Measurements from ENCODE around the gene FUS.
"Not testable (repeated sequence)": the region's sequence is repeated elsewhere in the genome, so short reads cannot be mapped to it uniquely, and the experiment has no call there.

Gene FUS

DNA sequence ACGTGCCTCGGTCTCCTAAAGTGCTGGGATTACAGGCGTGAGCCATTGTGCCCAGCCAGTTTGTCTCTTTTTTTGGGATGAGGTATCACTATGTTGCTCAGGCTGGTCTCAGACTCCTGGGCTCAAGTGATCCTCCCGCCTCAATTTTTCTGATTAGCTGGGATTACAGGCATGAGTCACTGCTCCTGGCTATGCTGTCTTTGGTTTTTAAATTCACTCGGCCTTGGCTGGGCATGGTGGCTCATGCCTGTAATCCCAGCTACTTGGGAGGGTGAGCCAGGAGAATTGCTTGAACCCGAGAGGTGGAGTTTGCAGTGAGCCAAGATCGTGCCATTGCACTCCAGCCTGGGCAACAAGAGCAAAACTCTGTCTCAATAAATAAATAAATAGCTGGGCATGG is 35.5 kb upstream of the FUS start:
- not testable (repeated sequence) for DNase-seq

GRCh38 chr16:31145398-31145990 is 34.4 kb upstream of the FUS start:
- no peak for DNase-seq

DNA sequence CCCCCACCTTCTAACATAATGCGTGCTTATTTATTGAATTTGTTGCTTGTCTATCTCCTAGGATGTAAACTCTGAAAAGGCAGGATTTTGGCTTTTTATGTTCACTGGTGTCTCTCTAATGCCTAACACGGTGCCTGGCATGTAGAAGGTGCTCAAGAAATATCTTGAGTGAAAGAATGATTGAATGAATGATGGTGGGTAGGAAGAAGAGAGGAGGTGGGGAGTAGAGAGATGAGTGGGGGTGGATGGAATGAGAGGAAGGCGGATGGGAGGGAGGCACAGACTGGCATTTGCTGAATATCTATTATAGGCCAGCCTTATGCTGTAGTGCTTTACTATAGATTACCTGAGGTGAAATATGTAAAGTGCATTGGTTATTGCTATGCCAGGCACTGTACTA is 32.4 kb upstream of the FUS start:
- DNase-seq = no peak

GRCh38 chr16:31148281-31148728 is 31.6 kb upstream of the FUS start:
- peak; percentile 22 for DNase-seq

GRCh38 chr16:31148896-31149295 is 31.0 kb upstream of the FUS start:
- peak; percentile 19 for DNase-seq

- DNase-seq = no peak
Observed at GRCh38 chr16:31149332-31149731, 30.6 kb upstream of the FUS start.

DNA sequence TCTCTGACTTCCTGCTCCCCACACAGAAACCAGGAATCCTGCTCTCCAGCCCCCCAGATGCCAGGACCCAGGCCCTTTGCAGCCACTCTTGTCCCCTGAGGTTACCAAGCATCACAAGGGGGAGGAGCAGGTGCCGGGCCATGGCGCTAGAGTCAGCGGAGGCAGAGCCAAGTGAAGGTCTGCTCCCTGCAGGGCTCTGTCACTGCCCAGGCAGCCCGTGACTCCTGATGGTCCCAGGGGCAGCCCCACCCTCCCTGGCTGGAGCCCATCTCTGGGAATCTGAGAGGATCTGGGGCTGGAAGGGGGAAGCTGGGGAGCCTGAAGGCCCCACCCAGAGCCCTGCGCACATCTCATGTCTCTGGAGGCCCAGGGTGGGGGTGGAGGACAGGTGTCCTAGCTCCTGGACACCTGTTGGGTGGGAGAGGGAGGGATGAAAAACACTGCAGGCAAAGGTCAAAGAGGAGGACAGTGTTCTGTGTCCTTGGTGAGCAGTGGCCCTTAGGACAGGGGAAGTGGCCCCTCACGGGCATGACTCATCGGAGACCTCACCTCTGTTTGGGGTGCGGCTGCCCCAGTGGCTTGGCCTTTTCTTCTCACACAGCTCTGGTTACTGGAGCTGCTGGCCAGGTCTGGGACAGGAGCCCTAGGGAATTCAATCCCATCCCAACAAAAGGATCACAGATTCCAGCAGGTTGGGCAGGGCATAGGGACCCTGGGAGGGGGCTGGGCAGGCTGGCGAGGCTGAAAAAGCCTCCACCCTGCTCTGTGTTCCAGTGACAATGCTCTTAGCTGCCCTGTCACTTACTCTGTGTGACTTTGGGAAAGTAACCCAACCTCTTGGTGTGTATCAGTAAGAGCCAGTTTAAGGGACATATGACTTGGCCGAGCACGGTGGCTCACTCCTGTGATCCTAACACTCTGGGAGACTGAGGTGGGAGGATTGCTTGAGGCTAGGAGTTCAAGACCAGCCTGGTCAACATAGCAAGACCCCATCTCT is 29.7 kb upstream of the FUS start, which contains the start of gene PRSS36:
Gene PRSS36, minus strand, starts transcription at position 173 of the 997 bp plus-strand sequence. Its CDS starts 31 bp downstream, at position 142.
- no peak for DNase-seq

- DNase-seq = not testable (repeated sequence)
Observed at GRCh38 chr16:31150976-31151375, 29.0 kb upstream of the FUS start.

DNA sequence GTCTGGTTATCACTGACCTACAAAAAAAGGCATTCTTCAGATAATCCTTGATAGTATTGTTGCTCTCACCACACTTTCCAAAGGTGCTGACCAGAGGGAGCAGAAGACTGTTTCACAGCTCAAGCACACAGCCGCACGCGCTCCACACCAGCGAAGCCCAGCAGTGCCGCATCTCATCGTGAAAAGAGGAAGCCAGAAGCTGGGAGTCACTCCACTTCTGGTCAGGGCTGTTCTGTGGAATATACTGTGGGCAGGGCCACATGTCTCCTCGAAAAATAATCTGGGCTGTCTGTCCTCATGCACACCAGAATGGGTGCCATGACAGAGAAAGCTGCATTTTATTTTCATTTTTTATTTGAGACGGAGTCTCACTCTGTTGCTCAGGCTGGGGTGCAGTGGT is 22.8 kb upstream of the FUS start:
- no peak for DNase-seq

- DNase-seq = no peak
Observed at GRCh38 chr16:31167315-31167714, 12.6 kb upstream of the FUS start.

DNA sequence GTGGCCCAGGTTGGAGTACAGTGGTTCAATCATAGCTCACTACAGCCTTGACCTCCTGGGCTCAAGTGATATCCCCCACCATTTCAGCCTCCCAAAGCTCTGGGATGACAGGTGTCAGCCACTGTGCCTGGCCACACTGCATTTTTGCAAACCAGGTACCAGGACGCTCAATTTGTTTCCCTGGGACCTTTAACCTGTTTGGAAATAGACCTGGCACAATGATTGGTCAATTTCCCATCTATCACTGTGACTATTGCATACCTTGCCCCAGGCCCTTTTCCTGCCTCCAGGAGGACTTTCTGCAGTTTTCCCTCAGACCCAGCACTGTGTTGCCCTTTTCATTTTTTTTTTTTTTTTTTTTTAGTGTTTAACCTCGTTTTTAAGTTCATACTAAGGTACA is 11.1 kb upstream of the FUS start:
- no peak for DNase-seq

GRCh38 chr16:31170048-31170447 is 9.9 kb upstream of the FUS start:
- not testable (repeated sequence) for DNase-seq

DNA sequence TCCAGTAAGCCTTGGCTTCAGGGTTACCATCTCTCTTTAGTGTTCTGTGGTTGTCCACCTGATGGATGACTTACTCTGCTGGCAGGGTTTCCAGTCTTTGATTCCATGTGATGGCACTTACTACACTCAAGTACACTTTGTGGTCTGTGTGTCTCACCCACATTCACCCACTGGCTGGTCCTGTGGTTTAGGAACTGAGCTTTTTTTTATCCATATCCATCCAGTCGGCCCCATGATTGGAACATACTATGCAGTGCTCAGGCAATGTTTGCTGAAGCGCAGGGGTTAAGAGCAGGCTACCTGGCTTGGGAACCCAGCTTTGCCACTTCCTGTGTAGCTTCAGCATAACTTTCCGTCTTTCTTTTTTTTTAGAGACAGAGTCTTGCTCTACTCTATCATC is 2.8 kb upstream of the FUS start:
- DNase-seq = peak; percentile 48

DNA sequence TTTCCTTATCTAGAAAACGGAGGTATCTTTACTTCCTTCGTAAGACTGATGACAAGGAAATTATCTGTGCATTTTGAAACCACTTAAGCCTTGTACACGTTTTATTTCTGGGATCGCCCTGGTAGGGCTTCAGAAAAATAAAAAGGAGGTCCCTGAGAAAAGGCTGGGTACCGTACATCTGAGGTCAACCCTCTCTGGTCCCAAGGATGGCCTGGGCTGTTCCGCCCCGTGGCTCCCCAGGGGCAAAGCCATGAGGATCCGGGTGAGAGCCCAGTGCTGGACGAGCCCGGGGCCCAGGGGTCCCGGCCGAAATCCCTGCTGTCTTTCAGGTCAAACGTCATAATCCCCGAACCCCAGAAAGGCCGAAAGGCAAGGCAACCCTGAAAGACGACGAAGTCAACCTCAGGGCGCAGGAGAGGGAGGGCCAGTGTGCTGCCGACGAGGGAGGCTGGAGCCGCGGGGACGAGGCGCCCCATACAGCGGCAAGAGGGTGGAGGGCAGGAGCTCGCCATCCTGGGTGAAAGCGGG is 656 bp upstream of the FUS start:
- DNase-seq = no peak

DNA sequence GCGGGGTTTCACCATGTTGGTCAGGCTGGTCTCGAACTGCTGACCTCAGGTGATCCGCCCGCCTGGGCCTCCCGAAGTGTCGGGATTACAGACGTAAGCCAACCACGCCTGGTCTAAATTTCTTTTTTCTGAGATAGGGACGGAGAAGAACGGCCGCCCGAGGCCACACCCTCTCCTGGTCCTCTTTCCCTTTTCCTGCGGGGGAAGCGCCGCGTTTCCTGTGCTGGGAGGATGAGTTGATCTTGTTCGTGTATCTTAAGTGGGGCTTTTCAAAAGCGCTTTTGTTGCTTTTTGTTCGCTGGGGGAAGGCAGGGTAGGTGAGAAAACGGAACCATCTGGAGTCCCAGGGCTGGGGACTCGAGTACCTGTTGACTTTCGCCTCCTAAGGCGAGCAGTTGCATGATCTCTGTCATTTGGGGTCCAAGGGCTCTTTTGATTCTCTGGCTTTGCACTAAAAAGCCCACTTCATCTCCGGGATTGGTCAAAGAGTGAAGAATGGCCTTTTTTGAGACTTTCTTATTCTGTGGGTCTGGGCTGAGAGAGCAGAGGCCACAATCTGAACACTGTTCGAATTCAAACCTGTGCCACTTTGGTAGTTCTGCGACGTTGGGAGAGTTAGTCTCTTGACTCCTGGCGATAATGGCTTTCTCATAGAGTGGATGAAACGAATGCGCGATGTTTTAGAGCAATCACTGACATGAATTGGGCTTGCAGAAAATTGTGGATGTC is 1.3 kb downstream of the FUS start:
- DNase-seq = peak; percentile 49

DNA sequence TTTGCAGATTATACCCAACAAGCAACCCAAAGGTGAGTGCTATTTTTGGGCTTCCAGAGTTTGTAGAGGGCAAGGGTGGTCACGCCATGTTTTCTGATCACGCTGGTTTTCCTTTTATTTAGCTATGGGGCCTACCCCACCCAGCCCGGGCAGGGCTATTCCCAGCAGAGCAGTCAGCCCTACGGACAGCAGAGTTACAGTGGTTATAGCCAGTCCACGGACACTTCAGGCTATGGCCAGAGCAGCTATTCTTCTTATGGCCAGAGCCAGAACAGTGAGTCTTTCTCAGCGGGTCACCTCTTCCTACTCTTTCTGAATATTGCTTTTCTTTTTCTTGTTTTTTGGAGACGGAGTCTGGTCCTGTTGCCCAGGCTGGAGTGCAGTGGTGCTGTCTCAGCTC is 2.5 kb downstream of the FUS start:
- no peak for DNase-seq

DNA sequence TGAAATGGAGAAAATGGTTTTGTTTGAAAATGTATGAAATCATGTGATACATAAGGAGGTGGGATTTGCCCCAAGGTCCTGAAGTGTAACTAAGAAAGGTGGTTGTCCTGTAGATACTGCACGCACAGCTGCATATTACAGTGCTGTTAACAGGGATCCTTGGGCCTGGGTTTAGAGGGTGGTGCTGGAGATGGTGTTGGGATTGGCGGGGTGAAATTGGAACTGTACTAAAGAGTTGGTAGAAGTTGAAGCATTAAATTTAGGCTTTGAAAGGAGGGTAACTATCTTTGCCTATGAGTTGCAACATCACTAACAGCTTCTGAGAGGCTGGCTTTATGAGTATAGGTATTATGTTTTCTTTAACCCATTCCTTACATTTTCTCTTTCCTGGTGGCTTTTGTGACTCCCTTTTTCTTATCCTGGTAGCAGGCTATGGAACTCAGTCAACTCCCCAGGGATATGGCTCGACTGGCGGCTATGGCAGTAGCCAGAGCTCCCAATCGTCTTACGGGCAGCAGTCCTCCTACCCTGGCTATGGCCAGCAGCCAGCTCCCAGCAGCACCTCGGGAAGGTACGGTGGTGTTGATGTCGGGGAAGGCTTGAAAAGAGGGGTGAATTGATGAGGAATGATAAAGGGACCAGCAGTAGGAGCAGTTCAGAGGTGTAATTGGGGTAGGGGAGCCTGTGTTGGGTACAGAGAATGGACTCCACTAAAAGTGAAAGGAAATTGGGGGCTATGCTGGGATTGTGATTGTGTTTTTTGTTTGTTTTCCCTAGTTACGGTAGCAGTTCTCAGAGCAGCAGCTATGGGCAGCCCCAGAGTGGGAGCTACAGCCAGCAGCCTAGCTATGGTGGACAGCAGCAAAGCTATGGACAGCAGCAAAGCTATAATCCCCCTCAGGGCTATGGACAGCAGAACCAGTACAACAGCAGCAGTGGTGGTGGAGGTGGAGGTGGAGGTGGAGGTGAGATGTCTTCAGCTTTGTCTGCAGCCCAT is 3.8 kb downstream of the FUS start:
- no peak for DNase-seq

DNA sequence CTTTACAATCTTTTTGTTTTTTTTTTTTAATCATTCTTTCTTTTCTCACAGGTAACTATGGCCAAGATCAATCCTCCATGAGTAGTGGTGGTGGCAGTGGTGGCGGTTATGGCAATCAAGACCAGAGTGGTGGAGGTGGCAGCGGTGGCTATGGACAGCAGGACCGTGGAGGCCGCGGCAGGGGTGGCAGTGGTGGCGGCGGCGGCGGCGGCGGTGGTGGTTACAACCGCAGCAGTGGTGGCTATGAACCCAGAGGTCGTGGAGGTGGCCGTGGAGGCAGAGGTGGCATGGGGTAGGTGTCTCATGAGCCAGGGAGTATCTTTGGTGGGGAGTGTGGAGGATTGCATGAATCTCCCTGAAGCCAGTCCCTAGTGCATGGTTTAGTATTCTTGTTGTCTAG is 4.9 kb downstream of the FUS start:
- no peak for DNase-seq

GRCh38 chr16:31185339-31185738 is 5.4 kb downstream of the FUS start:
- DNase-seq = no peak

DNA sequence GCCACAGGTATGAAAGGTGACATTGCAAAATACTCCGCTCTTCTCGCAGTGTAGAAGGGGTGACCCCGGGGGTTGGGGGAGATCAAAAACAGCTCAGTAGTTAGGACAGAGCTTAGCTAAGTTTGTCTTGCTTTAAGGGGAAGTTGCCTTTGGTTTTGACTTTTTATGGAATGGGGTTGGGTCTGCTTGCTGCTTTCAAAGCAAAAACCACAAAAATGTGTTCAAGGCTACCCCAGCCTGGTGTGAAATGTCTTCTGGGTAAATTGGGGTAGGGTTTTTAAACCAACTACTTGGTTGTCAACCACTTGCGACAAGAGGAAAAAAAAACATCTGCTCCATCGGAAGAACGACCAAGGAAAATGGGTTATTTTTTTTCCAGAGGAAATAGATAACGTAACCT is 6.2 kb downstream of the FUS start:
- no peak for DNase-seq

DNA sequence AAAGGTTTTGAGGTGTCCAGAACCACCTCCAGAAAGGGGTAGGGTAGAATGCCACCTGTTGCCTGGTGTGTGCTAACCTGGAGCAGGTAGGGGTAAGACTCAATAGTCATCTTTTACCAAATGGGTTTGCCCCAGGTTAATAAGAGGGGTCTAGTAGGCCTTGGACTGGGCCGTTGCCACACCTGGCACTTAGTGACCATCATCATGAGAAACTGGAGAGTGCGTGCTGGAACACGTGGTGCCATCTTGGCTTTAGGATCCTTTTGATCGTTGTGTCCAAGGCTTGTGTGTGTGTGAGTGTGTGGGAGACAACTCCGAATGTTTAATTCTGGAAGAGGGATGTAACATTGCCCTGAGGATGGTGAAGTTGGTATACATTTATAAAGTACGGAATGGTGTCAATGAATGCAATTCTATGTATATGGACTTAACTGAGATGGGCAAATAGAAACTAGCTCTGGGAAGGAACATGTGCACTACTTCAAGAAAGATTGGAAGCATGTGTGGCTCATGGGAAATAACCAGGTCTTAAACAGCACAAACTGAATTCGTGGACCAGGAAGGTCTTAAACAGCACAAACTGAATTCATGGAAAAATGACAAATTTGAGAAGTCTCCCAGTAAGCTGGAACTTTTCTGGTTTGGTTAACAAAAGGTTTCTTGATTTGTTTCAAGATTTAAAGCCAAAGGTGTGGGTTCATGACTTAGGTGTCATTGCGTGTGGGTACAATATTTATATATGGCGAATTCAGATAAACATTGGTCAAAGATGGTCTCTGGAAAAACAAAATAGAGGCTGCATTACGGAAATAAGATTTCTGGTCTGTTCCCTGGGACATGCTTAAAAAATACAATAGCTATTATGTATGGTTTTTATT is 7.2 kb downstream of the FUS start:
- DNase-seq = no peak
